Sigmoid colon (tissue), 4 donors: ENCODE data around the gene ADAMTS3.

Experiments
- CTCF ChIP-seq, 4 experiments: fragments of 450-650 bp in 3 of 4; fragments of 200-600 bp in 1 of 4; IDR thresholded peaks; one replicate each; pipeline ENCODE4 v1.5.1; 2016 to 2019; ENCODE audit warnings: antibody characterized with exemption in 4 of 4, mild to moderate bottlenecking in 3 of 4, moderate library complexity in 2 of 4
- EP300 ChIP-seq, 4 donors: sonication (generic); formaldehyde crosslinking; IDR thresholded peaks; one replicate each; pipeline ENCODE4 v1.6.1; 2017; ENCODE audit warnings: antibody characterized with exemption in 4 of 4
- POLR2A ChIP-seq, 2 donors: fragments of 450-650 bp; IDR thresholded peaks; one replicate each; pipeline ENCODE4 v1.6.1; 2016; ENCODE audit warnings: antibody characterized with exemption in 2 of 2, mild to moderate bottlenecking in 2 of 2, moderate library complexity in 2 of 2

GRCh38 chr4:72239487-72240116 lies 329.4 kb downstream of the ADAMTS3 start:
- TF ChIP-seq CTCF (IDR thresholded peaks at IDR 0.05) (no peak), EP300 (IDR thresholded peaks at IDR 0.05) (no peak), POLR2A (IDR thresholded peaks at IDR 0.05) (no peak)
